GM12864 (cell line): ENCODE measurements around the gene MIF.
A peak's percentile ranks its signal among the peaks of the same experiment; 100 is the strongest.
"Not testable (repeated sequence)": the region's sequence is repeated elsewhere in the genome, so short reads cannot be mapped to it uniquely, and the experiment has no call there.

Experiments used
- DNase-seq: peaks from one replicate; pipeline ENCODE4 v3.0.0-alpha.2; 2011; ENCODE audit warnings: low read depth
- H3K4me3 ChIP-seq: 2 replicates; pipeline ENCODE4 v1.5.1; 2011; ENCODE audit warnings: mild to moderate bottlenecking, low read depth, low read length, control low read depth
- TF ChIP-seq, protein P1 (sequence below): IDR thresholded peaks from 2 replicates; pipeline ENCODE4 v1.5.1; 2011; ENCODE audit warnings: low read depth, mild to moderate bottlenecking, moderate library complexity, low read length, control low read depth, inconsistent platforms; ENCODE audit errors: missing control alignments

MIF gene

DNA sequence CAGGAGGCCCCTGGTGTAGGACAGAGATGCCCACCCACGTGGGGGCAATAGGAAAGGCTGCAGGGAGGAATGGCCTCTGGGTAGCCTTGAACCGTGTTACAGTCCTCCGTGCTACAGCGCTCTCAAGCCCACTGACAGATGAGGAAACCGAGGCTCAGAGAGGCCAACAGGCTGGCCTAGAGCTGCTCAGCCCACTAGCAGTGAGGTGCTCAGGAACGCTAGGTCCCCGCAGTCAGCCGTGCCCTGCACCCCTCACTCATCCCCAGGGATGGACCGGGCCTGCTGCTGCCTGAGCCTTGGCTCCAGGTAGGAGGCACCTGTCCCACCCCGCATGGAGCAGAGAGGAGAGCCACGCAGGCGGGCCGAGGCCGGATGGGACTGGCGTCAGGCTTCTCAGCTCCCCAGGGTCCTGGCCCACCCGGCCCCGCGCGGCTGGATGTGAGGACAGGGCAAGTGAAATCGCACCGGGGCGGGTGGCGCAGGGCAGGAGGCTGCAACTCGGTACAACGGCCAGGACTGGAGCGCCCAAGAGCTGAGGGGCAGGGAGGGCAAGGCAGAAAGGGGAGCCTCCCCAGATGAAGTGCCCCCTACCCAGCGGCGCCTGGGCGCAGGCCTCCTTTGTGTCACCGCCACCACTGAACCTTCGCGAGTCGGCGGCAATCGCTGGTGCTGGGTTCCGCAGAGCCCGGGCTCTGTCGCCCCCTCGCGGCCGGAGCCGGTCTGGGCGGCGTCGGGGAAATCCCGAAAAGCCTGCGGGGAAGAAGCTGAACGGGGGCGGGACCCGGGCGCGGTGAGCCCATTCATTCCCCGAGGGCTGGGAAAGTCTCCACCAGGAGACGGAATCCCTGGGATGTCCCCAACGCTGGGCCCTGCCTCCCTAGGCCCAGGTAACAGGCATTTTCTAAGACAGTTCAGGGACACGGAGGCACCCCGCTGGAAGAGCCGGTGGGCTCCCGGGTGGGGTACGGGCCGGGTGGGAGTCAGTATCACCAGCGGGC, 44.9 kb upstream of the MIF start:
- TF ChIP-seq, protein P1, sequence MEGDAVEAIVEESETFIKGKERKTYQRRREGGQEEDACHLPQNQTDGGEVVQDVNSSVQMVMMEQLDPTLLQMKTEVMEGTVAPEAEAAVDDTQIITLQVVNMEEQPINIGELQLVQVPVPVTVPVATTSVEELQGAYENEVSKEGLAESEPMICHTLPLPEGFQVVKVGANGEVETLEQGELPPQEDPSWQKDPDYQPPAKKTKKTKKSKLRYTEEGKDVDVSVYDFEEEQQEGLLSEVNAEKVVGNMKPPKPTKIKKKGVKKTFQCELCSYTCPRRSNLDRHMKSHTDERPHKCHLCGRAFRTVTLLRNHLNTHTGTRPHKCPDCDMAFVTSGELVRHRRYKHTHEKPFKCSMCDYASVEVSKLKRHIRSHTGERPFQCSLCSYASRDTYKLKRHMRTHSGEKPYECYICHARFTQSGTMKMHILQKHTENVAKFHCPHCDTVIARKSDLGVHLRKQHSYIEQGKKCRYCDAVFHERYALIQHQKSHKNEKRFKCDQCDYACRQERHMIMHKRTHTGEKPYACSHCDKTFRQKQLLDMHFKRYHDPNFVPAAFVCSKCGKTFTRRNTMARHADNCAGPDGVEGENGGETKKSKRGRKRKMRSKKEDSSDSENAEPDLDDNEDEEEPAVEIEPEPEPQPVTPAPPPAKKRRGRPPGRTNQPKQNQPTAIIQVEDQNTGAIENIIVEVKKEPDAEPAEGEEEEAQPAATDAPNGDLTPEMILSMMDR, result peak; percentile 90
- DNase-seq, result no peak
- H3K4me3 ChIP-seq, result peak overlapping the region; percentile 56

DNA sequence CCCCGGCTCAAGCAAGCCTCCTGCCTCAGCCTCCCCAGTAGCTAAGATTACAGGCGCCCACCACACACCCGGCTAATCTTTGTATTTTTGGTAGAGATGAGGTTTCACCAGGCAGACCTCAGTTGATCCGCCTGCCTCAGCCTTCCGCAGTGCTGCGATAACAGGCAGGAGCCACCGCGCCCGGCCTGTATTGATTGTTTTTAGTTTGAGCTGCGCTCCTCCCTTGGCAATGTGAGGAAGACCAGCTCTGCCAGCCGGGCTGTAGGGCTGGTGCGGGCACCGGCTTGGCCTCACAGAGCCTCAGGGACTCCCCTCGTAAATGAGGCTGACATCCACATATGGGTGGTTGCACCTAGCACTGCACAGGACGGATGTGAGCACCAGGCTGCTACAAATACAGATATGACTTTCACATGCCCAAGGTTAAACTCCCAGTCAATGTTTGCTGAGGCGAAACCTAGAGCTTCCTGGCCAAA, 44.0 kb upstream of the MIF start:
- peak overlapping the region; percentile 56; the same call in 1 of the 2 replicates for H3K4me3 ChIP-seq
- no peak for DNase-seq
- TF ChIP-seq, protein P1, result no peak

DNA sequence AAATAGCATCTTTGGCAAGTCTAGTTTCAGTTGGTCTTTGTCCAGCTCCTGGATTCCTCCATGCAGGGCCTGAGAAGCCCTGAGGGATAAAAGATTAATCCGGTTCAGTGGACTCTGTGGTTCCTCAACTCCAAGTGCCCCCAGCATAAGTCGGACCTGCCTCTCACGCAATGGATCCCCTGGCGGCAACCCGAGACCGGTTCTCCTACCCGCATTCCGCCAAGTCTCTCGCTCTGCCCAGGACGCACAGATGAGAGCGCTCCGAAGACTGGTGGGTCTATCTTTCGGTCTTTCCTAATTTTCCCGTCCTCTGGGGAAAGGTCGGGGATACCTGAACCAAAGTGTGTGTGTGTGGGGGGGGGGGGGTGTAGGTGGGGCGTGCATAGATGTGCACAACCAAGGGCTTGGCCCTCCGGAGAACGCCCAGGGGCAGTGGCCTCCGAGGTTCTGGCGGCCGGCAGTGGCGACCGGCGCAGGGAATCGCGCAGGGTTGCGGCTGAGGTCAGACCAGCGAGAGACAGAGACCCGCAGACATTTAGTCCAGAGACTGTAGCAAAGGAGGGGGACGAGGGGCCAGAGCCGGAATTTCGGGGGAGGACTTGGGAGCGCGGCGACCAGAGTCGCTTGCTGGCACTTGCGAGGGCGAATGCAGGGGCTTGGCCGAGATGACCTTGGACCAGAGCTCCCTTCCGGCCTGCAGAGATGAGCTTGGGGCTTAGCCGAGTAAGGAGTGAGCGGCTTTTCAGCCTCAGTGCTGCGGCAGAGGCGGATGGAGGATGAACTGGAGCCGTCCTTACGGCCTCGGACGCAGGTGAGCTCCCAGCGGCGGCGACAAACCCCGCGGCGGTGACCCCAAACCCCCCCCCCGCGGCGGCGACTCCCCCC, 37.2 kb upstream of the MIF start:
- TF ChIP-seq, protein P1, result no peak
- peak overlapping the region; percentile 77 for H3K4me3 ChIP-seq
- no peak for DNase-seq

DNA sequence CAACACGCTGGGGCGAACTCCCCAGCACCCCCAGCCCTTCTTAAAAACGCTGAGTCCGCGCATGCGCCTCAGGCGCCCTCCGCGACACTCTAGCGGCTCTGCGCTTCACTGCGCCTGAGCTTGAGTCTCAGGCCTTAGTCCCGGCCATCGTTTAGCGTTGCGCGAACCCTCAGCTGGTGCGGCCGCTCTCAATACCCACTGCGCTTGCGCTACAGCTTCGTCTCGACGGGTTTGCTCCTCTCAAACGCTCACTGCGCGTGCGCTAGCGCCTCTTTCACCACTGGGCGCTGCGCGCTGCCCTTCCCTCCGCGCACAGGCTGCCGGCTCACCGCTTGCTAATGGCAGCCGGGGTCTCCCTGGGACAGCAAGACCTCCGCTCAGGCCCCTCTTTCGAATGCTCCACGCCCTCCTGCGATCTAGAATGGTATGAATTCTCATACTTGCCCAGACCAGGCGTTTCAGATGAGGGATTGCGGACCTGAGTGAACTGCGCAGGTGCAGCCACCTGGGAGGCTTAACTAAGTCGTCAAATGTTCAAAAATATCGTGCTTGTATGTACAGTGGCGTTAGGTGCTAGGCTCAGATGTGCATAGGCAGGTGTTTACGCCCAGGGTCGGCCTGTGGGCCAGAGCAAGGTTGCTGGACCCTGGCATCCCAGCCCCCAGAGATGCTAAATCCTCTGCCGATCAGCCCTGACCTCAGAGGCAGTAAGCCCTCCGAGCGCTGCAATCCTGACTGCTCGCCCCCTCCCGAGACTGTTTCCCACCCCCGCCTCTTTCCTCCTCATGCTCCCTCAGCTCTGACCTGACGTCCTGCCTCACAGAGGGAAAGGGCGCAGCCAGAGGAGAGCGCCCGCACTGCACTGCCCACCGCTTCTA, 36.3 kb upstream of the MIF start, which contains the start of gene SLC2A11:
Gene SLC2A11 (plus strand): TSS at position 270 of the 878 bp plus-strand sequence. CDS start 125 bp downstream, at position 395.
- TF ChIP-seq, protein P1, result peak; percentile 38
- peak within 1 kb of the TSS; percentile 77 for H3K4me3 ChIP-seq

DNA sequence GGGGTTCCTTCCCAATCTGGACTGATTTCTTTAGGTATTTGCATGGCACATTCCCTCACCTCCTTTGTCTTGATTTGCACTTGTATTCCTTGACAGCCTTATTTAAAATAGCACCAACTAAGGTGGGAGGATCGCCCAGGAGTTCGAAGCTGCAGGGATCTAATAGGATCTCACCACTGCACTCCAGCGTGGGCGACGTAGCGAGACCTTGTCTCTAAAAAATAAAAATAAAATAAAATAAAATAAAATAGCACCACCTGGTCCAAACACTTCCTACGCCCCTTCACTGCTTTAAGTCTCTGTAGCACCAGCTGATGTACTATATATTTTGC, 35.7 kb upstream of the MIF start:
- DNase-seq, result no peak
- TF ChIP-seq, protein P1, result no peak
- H3K4me3 ChIP-seq, result peak overlapping the region; percentile 77

More for the DNA sequence above, 36.3 kb upstream of the MIF start, which contains the start of gene SLC2A11:
- peak; percentile 97 for DNase-seq

DNA sequence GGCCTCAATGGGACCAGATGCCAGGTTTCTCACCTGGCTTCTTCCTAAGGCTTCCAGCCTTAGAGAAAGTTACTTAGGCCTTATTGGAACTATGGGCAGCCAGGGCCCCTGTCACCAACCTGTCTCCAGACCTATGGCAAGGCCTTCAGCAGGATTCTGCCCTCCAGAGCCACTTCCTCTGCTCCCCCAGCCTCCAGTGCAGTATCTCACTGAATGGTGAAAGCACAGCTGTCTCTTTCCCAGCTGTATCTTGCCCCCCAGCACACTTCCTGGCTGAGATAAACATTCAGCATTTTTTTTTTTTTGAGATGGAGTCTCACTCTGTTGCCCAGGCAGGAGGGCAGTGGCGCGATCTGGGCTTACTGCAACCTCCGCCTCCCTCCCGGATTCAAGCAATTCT, 35.0 kb upstream of the MIF start:
- no peak overlapping the region for H3K4me3 ChIP-seq
- TF ChIP-seq, protein P1, result no peak
- no peak for DNase-seq

DNA sequence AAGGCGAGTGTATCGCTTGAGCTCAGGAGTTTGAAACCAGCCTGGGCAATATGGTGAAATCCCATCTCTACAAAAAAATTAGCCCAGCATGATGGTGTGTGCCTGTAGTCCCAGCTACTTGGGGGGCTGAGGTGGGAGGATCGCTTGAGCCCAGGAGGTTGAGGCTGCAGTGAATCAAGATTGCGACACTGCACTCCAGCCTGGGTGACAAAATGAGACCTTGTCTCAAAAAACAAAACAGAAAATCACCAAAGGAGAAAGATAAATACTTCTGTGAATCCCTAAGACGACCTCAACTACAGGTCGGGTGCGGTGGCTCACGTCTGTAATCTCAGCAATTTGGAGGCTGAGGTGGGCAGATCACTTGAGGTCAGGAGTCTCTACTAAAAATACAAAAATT, 34.0 kb upstream of the MIF start:
- DNase-seq, H3K4me3 ChIP-seq: not testable (repeated sequence)
